Kidney epithelial cell (primary cell): Measurements from ENCODE around the gene MAPKAP1. TPM values are rescaled to one million over a fixed set of nuclear protein-coding genes. Genes with fewer than 3 reads are reported as not detected.
"Not testable (repeated sequence)": the region's sequence is repeated elsewhere in the genome, so short reads cannot be mapped to it uniquely, and the experiment has no call there.

ENCODE experiments used
- DNase-seq: peaks from one replicate; pipeline ENCODE4 v3.0.0-alpha.2; 2010; ENCODE audit warnings: low read depth
- H3K27me3 ChIP-seq: 2 replicates; pipeline ENCODE4 v1.6.0; 2011; ENCODE audit warnings: low read length; ENCODE audit not compliant: control insufficient read depth, insufficient read depth
- H3K36me3 ChIP-seq: 2 replicates; pipeline ENCODE4 v1.5.1; 2011; ENCODE audit warnings: low read length; ENCODE audit not compliant: control insufficient read depth, insufficient read depth
- H3K4me3 ChIP-seq: 2 replicates; pipeline ENCODE4 v1.5.1; 2011; ENCODE audit warnings: low read depth, mild to moderate bottlenecking, control low read depth, low read length
- CTCF ChIP-seq: IDR thresholded peaks from 2 replicates; pipeline ENCODE4 v1.5.1; 2011; ENCODE audit warnings: mild to moderate bottlenecking, moderate library complexity, low read length, control low read depth, inconsistent platforms; ENCODE audit not compliant: insufficient read depth, poor library complexity, severe bottlenecking
- total RNA-seq: library from RNA; depleted of rRNA; stranded (reverse); fragments of >200 nt; gene quantifications from 2 replicates; pipeline ENCODE4 v1.2.3, GENCODE V29; 2015

MAPKAP1 gene
- total RNA-seq, 1 donor from 2014 or later = 101 TPM

- Histone ChIP-seq H3K4me3 (no peak overlapping the region), H3K27me3 (no peaks in the 10 kb centered on the region), H3K36me3 (no peaks in the 10 kb centered on the region)
- no peak for TF ChIP-seq CTCF
- no peak for DNase-seq
Observed at GRCh38 chr9:125699870-125700269, 7.1 kb downstream of the MAPKAP1 start.

DNA sequence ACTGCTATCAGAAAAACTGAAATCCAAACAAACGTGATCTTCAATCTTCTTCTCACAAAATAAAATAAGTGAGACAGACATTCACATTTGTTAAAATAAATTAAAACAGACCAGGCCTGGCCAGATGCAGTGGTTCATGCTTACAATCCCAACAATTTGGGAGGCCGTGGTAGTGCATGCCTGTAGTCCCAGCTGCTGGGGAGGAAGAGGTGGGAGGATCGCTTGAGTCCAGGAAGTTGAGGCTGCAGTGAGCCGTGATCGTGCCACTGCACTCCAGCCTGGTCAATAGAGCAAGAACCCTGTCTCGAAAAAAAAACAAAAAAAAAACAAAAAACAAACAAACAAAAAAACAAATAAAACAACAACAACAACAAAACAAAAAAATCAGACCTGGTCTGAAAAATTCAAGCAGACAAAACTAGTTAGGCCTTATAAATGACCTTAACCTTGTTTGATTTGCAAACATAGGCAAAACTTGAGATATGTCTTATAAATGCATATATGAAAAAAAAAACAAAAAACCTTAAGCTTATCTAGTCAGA, 10.8 kb downstream of the MAPKAP1 start:
- TF ChIP-seq CTCF = no peak
- Histone ChIP-seq H3K27me3 (no peaks in the 10 kb centered on the region), H3K36me3 (peaks cover under 1% of the 10 kb centered on the region), H3K4me3 (no peak overlapping the region)
- no peak for DNase-seq

- H3K27me3 ChIP-seq, H3K36me3 ChIP-seq, DNase-seq, H3K4me3 ChIP-seq: not testable (repeated sequence)
Observed at GRCh38 chr9:125695548-125695947, 11.5 kb downstream of the MAPKAP1 start.

DNA sequence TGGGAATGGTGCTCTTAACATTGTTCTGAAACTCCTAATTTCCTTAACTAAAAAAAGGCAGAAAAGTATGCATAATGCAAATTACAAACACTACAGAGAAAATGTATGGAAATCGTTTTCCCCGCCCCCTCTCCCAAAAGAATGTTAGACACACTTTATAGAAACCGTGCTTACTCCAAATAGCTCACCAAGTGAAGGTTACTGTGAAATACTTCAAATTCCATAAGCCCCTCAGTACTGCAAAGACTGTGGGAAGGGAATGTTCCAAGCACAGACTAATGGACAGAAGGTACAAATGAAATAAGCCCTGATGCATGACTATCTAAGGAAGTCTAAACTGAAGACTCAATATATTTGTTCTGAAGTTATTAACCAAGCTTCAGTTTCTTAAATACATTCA, 12.5 kb downstream of the MAPKAP1 start:
- no peak for TF ChIP-seq CTCF
- Histone ChIP-seq H3K27me3 (no peaks in the 10 kb centered on the region), H3K4me3 (no peak overlapping the region), H3K36me3 (peaks cover 1% of the 10 kb centered on the region)
- peak; percentile 43 for DNase-seq

- DNase-seq, H3K36me3 ChIP-seq, H3K4me3 ChIP-seq, H3K27me3 ChIP-seq: not testable (repeated sequence)
Observed at GRCh38 chr9:125693492-125693891, 13.5 kb downstream of the MAPKAP1 start.

DNA sequence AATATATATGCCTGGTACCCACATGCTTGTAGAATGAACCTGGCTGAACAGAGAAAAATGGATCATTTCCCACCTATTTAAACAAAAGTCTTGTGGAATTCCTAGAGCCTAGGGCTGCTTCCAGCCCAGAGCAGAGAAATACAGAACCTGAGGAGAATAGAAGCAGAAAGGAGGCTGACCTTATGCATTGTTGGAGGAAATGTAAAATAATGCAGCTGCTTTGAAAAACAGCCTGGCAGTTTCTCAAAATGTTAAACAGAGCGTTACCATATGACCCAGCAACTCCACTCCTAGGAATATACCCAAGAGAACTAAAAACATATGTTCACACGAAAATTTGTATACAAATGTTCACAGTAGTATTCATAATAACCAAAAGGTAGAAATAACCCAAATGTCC, 15.1 kb downstream of the MAPKAP1 start:
- Histone ChIP-seq H3K4me3 (no peak overlapping the region), H3K36me3 (peaks cover 1% of the 10 kb centered on the region), H3K27me3 (no peaks in the 10 kb centered on the region)
- TF ChIP-seq CTCF = no peak
- DNase-seq = no peak

DNA sequence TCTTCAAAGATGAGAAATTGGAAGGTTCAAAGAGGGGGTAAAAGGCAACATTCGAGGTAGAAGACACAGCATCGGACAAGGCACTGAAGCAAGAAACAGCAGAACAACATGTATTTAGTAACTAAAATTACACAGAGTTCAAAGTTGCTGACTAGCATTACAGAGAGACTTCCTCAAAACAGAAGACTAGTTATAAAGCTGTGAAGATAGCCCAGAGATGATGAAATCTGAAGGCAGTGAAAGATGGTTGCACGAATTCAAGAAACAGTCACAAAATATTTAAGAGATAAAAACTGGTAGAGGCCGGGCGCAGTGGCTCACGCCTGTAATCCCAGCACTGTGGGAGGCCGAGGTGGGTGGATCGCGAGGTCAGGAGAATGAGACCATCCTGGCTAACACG, 16.3 kb downstream of the MAPKAP1 start:
- peaks cover 1% of the 10 kb centered on the region for H3K36me3 ChIP-seq
- DNase-seq = no peak
- H3K27me3 ChIP-seq = no peaks in the 10 kb centered on the region
- H3K4me3 ChIP-seq = no peak overlapping the region
- TF ChIP-seq CTCF = no peak
